Measurements from ENCODE around the gene RASA3.
"Not testable (repeated sequence)": the region's sequence is repeated elsewhere in the genome, so short reads cannot be mapped to it uniquely, and the experiment has no call there.

The RASA3 gene

DNA sequence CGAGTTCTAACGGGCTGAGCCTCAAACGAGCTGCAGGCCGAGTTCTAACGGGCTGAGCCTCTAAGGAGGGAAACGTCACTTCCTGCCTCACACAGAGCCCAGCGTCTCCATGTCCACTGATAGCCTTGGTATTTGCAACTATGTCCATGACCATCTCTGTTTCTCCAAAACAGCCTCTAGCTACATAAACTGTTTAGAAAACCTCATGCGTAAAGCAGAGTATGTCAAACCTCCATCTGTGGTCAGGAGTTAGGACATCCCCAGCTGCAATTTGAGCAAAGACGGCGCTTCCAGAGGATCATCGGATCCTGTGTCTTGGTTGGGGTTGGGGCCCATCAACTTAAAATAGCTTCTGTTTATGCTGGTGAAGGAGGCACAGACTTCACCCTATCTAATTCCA, 20.8 kb downstream of the RASA3 start:
- DNase-seq: no peak

GRCh38 chr13:114110830-114111189, 21.6 kb downstream of the RASA3 start:
- DNase-seq: not testable (repeated sequence)

DNA sequence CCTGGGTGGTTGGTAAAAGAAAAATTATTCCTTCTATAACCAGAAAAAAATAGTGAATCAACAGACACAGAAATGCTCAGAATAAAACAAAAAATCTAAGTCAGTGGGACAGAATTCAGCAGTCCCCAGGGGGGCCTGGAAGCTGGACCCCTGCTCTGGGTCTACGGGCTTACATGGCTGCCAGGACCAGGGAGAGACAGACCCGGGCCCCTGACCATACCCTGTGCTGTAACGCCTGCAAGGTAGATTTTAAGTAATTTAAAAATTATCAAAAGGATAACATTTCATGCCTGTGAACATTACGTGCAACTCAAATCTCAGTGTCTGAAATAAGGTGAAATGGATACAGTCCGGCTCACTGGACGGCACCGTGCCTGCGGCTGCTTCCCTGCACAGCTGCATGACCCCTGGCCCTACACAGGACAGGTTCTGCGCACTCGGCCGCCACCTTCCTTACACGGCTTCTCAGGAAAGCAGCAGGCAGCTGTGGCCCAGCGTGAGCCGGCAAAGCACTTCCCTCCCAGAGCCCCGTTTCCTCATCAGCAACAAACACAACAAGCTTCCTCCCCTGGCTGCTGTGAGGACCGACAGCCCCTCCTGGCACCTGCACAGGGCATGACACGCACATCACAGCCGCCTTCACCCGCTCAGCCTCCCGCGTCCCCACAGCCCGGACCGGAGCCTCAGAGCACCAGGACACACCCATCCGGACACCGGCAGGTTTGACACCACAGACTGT, 22.2 kb downstream of the RASA3 start:
- no peak for DNase-seq

- DNase-seq: no peak
Observed at GRCh38 chr13:114109641-114110041, 22.8 kb downstream of the RASA3 start.

- no peak for DNase-seq
Observed at GRCh38 chr13:114108894-114109293, 23.5 kb downstream of the RASA3 start.

GRCh38 chr13:114108141-114108761, 24.2 kb downstream of the RASA3 start:
- DNase-seq: no peak

DNA sequence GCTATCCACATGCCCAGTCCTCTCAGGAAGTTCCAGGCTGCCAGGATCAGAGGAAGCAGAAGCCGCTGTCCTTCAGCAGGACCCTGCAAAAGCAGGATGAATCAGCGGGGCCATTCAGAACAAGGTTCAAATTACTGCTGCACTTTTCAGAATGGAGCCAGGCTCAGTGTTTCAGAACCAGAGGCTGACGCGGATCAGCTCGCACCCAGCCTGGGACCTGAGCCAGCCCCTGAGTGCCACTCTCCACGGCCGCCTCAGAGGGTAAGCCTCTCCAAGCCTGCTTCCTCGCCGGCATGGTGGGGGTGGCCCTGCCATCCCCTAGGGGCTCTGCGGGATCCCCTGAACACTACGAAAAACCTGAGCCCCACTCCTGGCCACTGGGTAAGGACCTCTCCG, 24.7 kb downstream of the RASA3 start:
- DNase-seq: no peak

DNA sequence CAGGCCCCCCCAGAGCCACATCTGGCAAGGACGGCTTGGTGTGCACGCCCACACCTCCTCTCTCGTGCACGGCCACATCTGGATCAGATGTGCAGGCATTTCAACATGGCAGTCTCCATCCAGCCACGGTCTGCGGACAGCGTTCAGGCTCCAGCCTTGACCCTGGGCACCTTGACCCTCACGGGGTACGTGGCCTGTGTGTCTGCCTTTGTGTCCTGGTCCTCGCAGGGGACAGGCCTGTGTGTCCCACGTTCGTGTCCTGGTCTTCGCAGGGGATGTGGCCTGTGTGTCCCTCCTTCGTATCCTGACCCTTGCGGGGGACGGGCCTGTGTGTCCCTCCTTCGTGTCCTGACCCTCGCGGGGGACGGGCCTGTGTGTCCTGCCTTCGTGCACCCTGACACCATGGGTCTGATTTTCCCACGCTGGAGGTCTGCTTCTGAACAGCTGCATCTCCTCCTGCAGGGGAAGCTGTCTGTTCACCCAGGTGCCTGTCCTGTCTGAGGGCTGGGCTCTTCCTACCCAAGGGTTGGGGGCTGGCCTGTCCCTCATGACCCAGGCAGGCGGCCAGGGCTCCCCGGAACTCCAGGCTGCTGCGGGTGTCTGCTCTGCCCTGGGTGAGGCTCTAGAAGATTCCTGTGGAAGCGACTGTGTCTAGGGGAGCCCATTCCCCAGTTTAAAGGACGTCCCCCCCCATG, 25.3 kb downstream of the RASA3 start:
- no peak for DNase-seq

- no peak for DNase-seq
Observed at GRCh38 chr13:114106526-114106925, 25.9 kb downstream of the RASA3 start.

DNA sequence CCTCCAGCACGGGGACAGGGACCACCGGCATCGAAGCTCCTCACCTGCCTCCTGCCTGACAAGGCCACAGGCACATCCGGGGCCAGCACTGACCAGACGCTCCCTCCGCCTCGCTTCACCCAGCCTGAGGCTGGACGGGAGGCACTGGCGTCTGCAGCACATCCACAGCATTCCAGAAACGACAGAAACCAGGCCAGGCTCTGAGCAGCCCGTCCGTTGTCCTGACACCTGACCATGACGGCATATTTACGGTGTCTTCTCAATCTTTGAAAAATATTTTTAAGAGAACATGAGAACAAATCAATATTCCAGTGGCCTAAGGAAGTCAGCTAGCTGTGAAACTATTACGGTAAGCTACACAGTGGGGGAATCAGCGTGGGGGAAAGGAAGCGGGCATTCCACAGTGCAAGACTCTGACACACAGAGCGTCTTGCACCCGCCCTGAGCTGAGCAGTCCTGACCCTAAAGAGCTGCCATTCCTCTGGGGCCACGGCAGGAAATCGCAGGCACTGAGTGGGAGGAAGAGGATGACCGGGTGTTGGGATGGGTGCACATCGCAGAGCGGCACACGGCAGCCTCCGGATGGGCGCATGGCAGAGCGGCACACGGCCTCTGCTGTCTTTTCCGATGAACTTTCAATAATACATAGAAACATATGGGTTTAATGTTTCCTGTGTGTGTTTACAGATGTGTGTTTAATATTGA, 26.8 kb downstream of the RASA3 start:
- no peak for DNase-seq

- DNase-seq: no peak
Observed at GRCh38 chr13:114104655-114105520, 27.5 kb downstream of the RASA3 start.

DNA sequence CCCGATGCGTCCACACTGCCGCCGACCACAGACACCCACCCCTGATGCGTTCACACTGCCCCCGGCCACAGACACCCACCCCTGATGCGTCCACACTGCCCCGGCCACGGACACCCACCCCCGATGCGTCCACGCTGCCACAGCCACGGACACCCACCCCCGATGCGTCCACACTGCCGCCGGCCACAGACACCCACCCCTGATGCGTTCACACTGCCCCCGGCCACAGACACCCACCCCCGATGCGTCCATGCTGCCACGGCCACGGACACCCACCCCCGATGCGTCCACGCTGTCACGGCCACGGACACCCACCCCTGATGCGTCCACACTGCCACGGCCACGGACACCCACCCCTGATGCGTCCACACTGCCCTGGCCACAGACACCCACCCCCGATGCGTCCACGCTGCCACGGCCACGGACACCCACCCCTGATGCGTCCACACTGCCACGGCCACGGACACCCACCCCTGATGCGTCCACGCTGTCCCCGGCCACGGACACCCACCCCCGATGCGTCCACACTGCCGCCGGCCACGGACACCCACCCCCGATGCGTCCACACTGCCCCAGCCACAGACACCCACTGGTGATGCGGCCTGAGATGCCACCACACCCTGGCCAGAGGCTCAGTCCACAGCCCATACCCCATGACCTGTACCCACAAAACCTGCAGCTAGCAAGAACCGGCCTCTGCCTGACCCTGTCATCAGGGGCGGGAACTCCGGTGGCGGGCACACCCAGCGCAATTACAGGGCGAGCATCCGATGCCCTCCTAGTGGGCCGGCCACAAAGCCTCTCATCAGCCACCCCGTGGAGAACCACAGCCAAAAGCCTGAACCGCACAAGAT, 28.4 kb downstream of the RASA3 start:
- DNase-seq: no peak

GRCh38 chr13:114103289-114103621, 29.2 kb downstream of the RASA3 start:
- DNase-seq: not testable (repeated sequence)

- no peak for DNase-seq
Observed at GRCh38 chr13:114102521-114103288, 29.7 kb downstream of the RASA3 start.

DNA sequence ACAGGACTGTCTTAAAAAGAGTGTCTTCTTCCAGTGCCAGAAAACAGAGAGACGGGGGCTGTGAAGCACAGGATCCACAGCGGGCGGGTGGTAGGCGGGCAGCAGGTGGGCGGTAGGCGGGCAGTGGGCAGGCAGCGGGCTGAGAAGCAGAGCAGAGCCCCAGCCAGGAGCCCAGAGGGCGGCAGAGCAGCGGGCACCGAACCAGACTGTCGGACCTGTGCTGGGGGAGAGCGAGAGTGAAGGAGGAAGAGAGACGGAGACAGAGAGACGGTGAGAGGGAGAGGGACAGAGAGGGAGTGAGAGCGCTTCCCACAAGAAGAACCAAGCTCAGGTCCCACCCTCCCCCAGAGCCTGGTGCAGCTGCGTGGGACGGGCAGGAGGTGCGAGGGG, 30.3 kb downstream of the RASA3 start:
- DNase-seq: no peak

DNA sequence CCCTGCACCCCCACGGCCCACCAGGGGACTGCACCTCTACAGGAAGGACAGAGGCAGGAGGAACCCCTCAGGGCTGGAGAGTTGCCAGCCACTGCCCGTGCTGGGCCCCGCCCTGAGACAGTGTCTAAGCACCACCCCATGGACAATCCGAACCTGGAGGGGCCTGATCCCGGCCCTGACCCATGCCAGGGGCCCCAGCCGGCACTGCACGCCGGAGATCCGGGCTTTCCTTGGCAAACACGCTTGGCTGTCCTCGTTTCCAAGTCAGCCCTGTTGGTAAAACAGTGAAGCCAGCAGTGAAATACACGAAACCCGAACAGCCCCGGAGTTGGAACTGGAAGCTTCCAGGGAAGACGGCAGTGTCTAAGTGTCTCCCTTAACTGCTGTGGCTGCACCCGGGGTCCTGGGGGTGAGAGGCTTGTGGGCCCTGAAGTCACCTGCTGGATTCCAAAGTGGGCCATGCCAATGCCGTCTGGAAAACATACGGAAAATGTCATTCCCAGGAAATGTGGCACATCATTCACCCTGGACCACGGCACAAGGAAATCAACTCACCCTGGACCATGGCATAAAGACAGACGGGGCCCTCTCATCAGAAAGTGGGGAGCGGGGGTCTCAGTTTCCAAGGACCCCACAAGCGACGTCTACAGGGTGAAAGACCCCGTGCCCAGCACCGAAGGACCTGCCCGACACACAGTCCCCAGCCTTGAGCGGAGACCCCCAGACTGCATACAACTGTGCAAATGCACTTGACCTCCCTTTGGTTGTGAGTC, 30.9 kb downstream of the RASA3 start:
- no peak for DNase-seq

- DNase-seq: no peak
Observed at GRCh38 chr13:114100446-114101357, 31.7 kb downstream of the RASA3 start.

GRCh38 chr13:114099918-114100445, 32.4 kb downstream of the RASA3 start:
- no peak for DNase-seq

- no peak for DNase-seq
Observed at GRCh38 chr13:114099191-114099590, 33.2 kb downstream of the RASA3 start.

Data from NCI-H748 treated with DMSO at 0.1 percent for 48 hours (cell line).